SU-DHL-6 (cell line): ENCODE data around the gene CASP3.
A peak's percentile ranks its signal among the peaks of the same experiment; 100 is the strongest.

Experiments used
- H2AFZ ChIP-seq: fragments of 200-600 bp; sonication (generic); 2 replicates; pipeline ENCODE4 v1.6.1; 2014; ENCODE audit warnings: low read depth, mild to moderate bottlenecking, moderate library complexity, mixed read lengths, antibody characterized with exemption, low read length; ENCODE audit not compliant: severe bottlenecking
- H3F3A ChIP-seq: fragments of 200-600 bp; shearing (Covaris generic); 2 replicates; pipeline ENCODE4 v1.6.0; 2016; ENCODE audit warnings: antibody characterized with exemption, mild to moderate bottlenecking; ENCODE audit not compliant: insufficient read depth
- H3K27ac ChIP-seq: fragments of 200-600 bp; sonication (generic); 2 replicates; pipeline ENCODE4 v1.5.1; 2016; ENCODE audit warnings: low read depth, mild to moderate bottlenecking, low read length, moderate library complexity, mixed read lengths
- H3K27me3 ChIP-seq: fragments of 200-600 bp; sonication (generic), shearing (Covaris generic); 2 replicates; pipeline ENCODE4 v1.6.0; 2014; ENCODE audit warnings: mild to moderate bottlenecking, low read length
- H3K36me3 ChIP-seq: fragments of 200-600 bp; sonication (generic); 2 replicates; pipeline ENCODE4 v1.6.1; 2014; ENCODE audit warnings: mild to moderate bottlenecking, low read length, mixed read lengths
- H3K4me2 ChIP-seq: fragments of 300-600, 200-600 bp; shearing (Covaris generic), sonication (generic); 2 replicates; pipeline ENCODE4 v1.6.0; 2014; ENCODE audit warnings: low read length, low read depth, mild to moderate bottlenecking; ENCODE audit not compliant: poor library complexity, severe bottlenecking
- H3K4me3 ChIP-seq: fragments of 200-600 bp; sonication (generic); 2 replicates; pipeline ENCODE4 v1.5.1; 2014; ENCODE audit warnings: antibody characterized with exemption, low read length, mild to moderate bottlenecking, mixed read lengths; ENCODE audit not compliant: insufficient read depth, poor library complexity, severe bottlenecking
- H3K79me2 ChIP-seq: fragments of 200-600 bp; sonication (generic); 2 replicates; pipeline ENCODE4 v1.6.1; 2014; ENCODE audit warnings: mild to moderate bottlenecking, low read length, moderate library complexity; ENCODE audit not compliant: insufficient read depth
- H3K9ac ChIP-seq: fragments of 200-600 bp; sonication (generic); 2 replicates; pipeline ENCODE4 v1.7.0; 2014; ENCODE audit warnings: mild to moderate bottlenecking, low read length
- H3K9me2 ChIP-seq: fragments of 200-600 bp; sonication (generic); replicated peaks from 2 replicates; pipeline ENCODE4 v1.6.1; 2014; ENCODE audit warnings: low read length; ENCODE audit not compliant: insufficient read depth
- H3K9me3 ChIP-seq: fragments of 200-600 bp; sonication (generic); 2 replicates; pipeline ENCODE4 v1.6.1; 2014; ENCODE audit warnings: low read length, mixed read lengths; ENCODE audit not compliant: insufficient read depth
- H4K20me1 ChIP-seq: fragments of 200-600 bp; sonication (generic); 2 replicates; pipeline ENCODE4 v1.6.1; 2014; ENCODE audit warnings: low read depth, mild to moderate bottlenecking, antibody characterized with exemption, low read length, moderate library complexity, mixed read lengths
- EZH2phosphoT487 ChIP-seq: fragments of 200-600 bp; sonication (generic), shearing (Covaris generic); conservative IDR thresholded peaks from 2 replicates; pipeline ENCODE4 v1.6.1; 2018; ENCODE audit warnings: mild to moderate bottlenecking, antibody characterized with exemption, low read length, moderate library complexity, mixed read lengths
- TF ChIP-seq, protein P1 (sequence below): fragments of 200-600 bp; sonication (generic); IDR thresholded peaks from one replicate; pipeline ENCODE4 v1.5.1; 2017; ENCODE audit warnings: antibody characterized with exemption, mild to moderate bottlenecking, low read length, moderate library complexity; ENCODE audit not compliant: insufficient read depth, poor library complexity, severe bottlenecking

CASP3 gene

DNA sequence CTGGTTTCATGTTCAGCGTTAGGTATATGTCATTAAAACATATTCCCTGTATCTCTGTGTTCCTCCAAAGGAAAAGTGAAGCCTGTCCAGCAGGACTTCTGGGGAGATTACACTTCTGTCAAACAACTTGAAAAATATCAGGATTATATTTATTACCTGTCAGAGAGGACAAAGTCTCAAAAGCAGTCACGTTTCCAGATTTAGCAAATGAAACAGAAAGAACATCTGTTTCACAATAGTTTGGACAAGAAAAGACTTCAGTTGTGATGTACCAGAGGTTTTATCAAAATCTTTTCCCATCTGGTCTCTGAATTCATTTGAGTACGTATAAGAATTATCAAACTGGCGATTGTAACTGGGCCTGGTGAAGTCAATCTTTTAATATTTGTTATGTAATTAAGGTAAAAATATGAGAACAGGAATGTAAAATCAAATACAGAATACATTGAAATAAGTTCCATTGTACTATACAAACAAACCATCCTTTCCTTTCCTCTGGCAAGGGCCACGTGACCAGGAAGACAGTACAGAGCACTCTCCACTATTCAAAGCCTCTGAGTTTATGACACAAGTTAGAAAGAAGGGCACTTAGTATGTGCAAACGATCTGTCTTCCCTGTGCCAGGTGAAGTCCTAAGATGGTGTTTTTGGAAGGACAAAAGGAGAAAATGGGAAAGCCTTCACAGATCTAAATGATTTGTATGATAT is 3.2 kb downstream of the CASP3 start:
- Histone ChIP-seq H3K9me3 (no peaks in the 10 kb centered on the region), H2AFZ (no peak overlapping the region), H3K27me3 (no peaks in the 10 kb centered on the region), H3K27ac (peak overlapping the region; percentile 71; the same call in 1 of the 2 replicates), H3K4me2 (peak overlapping the region; percentile 79), H3F3A (peaks cover 9% of the 10 kb centered on the region), H3K9me2 (no peaks in the 10 kb centered on the region), H4K20me1 (no peaks in the 10 kb centered on the region), H3K79me2 (peaks cover 81% of the 10 kb centered on the region), H3K4me3 (no peak overlapping the region), H3K9ac (0 out of 2 replicates have a peak overlapping the region, but pooled peaks have one; percentile 94), H3K36me3 (peaks cover 15% of the 10 kb centered on the region; the same call in 1 of the 2 replicates)
- TF ChIP-seq, protein P1, sequence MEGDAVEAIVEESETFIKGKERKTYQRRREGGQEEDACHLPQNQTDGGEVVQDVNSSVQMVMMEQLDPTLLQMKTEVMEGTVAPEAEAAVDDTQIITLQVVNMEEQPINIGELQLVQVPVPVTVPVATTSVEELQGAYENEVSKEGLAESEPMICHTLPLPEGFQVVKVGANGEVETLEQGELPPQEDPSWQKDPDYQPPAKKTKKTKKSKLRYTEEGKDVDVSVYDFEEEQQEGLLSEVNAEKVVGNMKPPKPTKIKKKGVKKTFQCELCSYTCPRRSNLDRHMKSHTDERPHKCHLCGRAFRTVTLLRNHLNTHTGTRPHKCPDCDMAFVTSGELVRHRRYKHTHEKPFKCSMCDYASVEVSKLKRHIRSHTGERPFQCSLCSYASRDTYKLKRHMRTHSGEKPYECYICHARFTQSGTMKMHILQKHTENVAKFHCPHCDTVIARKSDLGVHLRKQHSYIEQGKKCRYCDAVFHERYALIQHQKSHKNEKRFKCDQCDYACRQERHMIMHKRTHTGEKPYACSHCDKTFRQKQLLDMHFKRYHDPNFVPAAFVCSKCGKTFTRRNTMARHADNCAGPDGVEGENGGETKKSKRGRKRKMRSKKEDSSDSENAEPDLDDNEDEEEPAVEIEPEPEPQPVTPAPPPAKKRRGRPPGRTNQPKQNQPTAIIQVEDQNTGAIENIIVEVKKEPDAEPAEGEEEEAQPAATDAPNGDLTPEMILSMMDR, result no peak
- TF ChIP-seq EZH2phosphoT487, result no peak

GRCh38 chr4:184644553-184645307 is 4.5 kb downstream of the CASP3 start:
- H3K79me2 ChIP-seq, result peaks cover 94% of the 10 kb centered on the region
- TF ChIP-seq EZH2phosphoT487, result no peak
- TF ChIP-seq, protein P1, result no peak
- no peaks in the 10 kb centered on the region; the same call in 1 of the 2 replicates for H4K20me1 ChIP-seq
- H3K9me2 ChIP-seq, result no peaks in the 10 kb centered on the region
- peaks cover 15% of the 10 kb centered on the region; the same call in 1 of the 2 replicates for H3K36me3 ChIP-seq
- H2AFZ ChIP-seq, result no peak overlapping the region
- no peak overlapping the region for H3K27ac ChIP-seq
- no peak overlapping the region for H3K4me2 ChIP-seq
- H3K27me3 ChIP-seq, result no peaks in the 10 kb centered on the region
- H3K4me3 ChIP-seq, result no peak overlapping the region
- H3K9me3 ChIP-seq, result no peaks in the 10 kb centered on the region
- H3K9ac ChIP-seq, result no peak overlapping the region
- H3F3A ChIP-seq, result peaks cover 4% of the 10 kb centered on the region; the same call in 1 of the 2 replicates

DNA sequence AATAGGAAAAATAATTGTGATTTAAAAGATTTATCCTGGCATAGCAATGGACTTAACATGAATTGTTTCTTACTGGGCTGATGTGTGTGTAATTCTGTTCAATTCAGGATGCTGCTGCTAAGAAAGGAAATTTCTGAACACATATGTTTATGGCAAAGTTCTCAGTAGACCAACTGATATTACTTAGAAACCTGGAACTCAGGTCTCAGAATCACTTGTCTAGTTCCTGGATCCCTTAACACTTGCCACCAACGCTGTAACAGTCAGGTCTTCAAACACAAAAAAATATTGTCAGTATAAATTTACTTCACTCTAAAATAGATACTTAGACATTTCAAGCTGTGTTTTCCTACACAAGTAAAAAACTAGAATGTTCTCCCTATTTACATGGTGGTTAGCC is 5.5 kb downstream of the CASP3 start:
- no peak overlapping the region for H3K9ac ChIP-seq
- TF ChIP-seq, protein P1, result no peak
- no peak for TF ChIP-seq EZH2phosphoT487
- H3K9me3 ChIP-seq, result no peaks in the 10 kb centered on the region
- peaks cover 4% of the 10 kb centered on the region; the same call in 1 of the 2 replicates for H3F3A ChIP-seq
- H3K36me3 ChIP-seq, result peaks cover 15% of the 10 kb centered on the region; the same call in 1 of the 2 replicates
- H3K4me2 ChIP-seq, result no peak overlapping the region
- no peak overlapping the region for H3K4me3 ChIP-seq
- H3K9me2 ChIP-seq, result no peaks in the 10 kb centered on the region
- H2AFZ ChIP-seq, result no peak overlapping the region
- H3K79me2 ChIP-seq, result peaks cover 100% of the 10 kb centered on the region
- no peak overlapping the region for H3K27ac ChIP-seq
- no peaks in the 10 kb centered on the region for H3K27me3 ChIP-seq
- no peaks in the 10 kb centered on the region; the same call in 1 of the 2 replicates for H4K20me1 ChIP-seq
